GM23338 (cell line): ENCODE data around the gene FASLG. TPM values are rescaled to one million over a fixed set of nuclear protein-coding genes. Genes with fewer than 3 reads are reported as not detected.

ENCODE experiments used
- ATAC-seq: fragments of 200-7000 bp; cut with Tn5 transposase; 3 replicates; pipeline ENCODE4 v1.9.1; 2020
- DNase-seq: peaks from one replicate; pipeline ENCODE4 v3.0.0-alpha.2; 2015; ENCODE audit warnings: low spot score
- H2AFZ ChIP-seq: fragments of 200-600 bp; sonication (generic); 2 replicates; pipeline ENCODE4 v1.8.0; 2016; ENCODE audit warnings: antibody characterized with exemption, mild to moderate bottlenecking, moderate library complexity
- H3F3A ChIP-seq: fragments of 200-600 bp; sonication (generic); replicated peaks from 2 replicates; pipeline ENCODE4 v1.8.0; 2017; ENCODE audit warnings: antibody characterized with exemption, mixed run types, low read depth
- H3K27ac ChIP-seq: fragments of 200-600 bp; sonication (generic); 2 replicates; pipeline ENCODE4 v1.6.1; 2016; ENCODE audit warnings: low read depth
- H3K27me3 ChIP-seq: fragments of 200-600 bp; sonication (generic); 2 replicates; pipeline ENCODE4 v1.8.0; 2016; ENCODE audit warnings: mild to moderate bottlenecking, mixed run types, moderate library complexity; ENCODE audit not compliant: insufficient read depth
- H3K36me3 ChIP-seq: fragments of 200-600 bp; sonication (generic); 2 replicates; pipeline ENCODE4 v1.8.0; 2016; ENCODE audit warnings: mild to moderate bottlenecking; ENCODE audit not compliant: insufficient read depth
- H3K4me1 ChIP-seq: fragments of 200-600 bp; sonication (generic); 2 replicates; pipeline ENCODE4 v1.8.0; 2016; ENCODE audit warnings: mild to moderate bottlenecking, moderate library complexity; ENCODE audit not compliant: insufficient read depth
- H3K4me2 ChIP-seq: fragments of 200-600 bp; sonication (generic); 2 replicates; pipeline ENCODE4 v1.7.1; 2017; ENCODE audit warnings: mixed run types
- H3K4me3 ChIP-seq: fragments of 200-600 bp; sonication (generic); 2 replicates; pipeline ENCODE4 v1.6.1; 2016; ENCODE audit warnings: mixed run types
- H3K79me2 ChIP-seq: fragments of 200-600 bp; sonication (generic); replicated peaks from 2 replicates; pipeline ENCODE4 v1.8.0; 2017; ENCODE audit warnings: mild to moderate bottlenecking; ENCODE audit not compliant: insufficient read depth
- H3K9me2 ChIP-seq: fragments of 200-600 bp; sonication (generic); 2 replicates; pipeline ENCODE4 v1.8.0; 2017; ENCODE audit not compliant: insufficient read depth
- H4K20me1 ChIP-seq: fragments of 200-600 bp; sonication (generic); replicated peaks from 2 replicates; pipeline ENCODE4 v1.8.0; 2017; ENCODE audit warnings: mild to moderate bottlenecking; ENCODE audit not compliant: insufficient read depth
- H3K27ac Mint-ChIP-seq: 2 replicates; pipeline ENCODE4 v1.8.0; 2020; ENCODE audit warnings: inconsistent platforms, mild to moderate bottlenecking, moderate library complexity, mixed read lengths
- H3K27me3 Mint-ChIP-seq: 3 replicates; pipeline ENCODE4 v1.8.0; 2022; ENCODE audit warnings: low read depth, mild to moderate bottlenecking, moderate library complexity, mixed read lengths, inconsistent platforms; ENCODE audit not compliant: insufficient read depth, poor library complexity
- H3K36me3 Mint-ChIP-seq: 3 replicates; pipeline ENCODE4 v1.8.0; 2021; ENCODE audit warnings: low read depth, mild to moderate bottlenecking, inconsistent platforms, moderate library complexity, mixed read lengths
- H3K4me1 Mint-ChIP-seq: 3 replicates; pipeline ENCODE4 v1.8.0; 2020; ENCODE audit warnings: mild to moderate bottlenecking, inconsistent platforms, mixed read lengths
- H3K4me3 Mint-ChIP-seq: 3 replicates; pipeline ENCODE4 v1.8.0; 2021; ENCODE audit warnings: moderate library complexity, mild to moderate bottlenecking, inconsistent platforms, mixed read lengths
- H3K9me3 Mint-ChIP-seq: 3 replicates; pipeline ENCODE4 v1.8.0; 2020; ENCODE audit warnings: moderate library complexity, mild to moderate bottlenecking, inconsistent platforms, mixed read lengths
- CTCF ChIP-seq, 2 experiments: fragments of 200-600 bp in 1 of 2; sonication (generic) in 1 of 2; conservative IDR thresholded peaks; 2 replicates each; pipeline versions ENCODE4 v1.5.1 to v1.6.1; 2016 to 2017; ENCODE audit warnings: antibody characterized with exemption in 2 of 2, low read depth in 2 of 2, mild to moderate bottlenecking in 2 of 2, moderate library complexity in 1 of 2
- EZH2phosphoT487 ChIP-seq: fragments of 200-600 bp; sonication (generic); IDR thresholded peaks from one replicate; pipeline ENCODE4 v1.8.1; 2018; ENCODE audit warnings: antibody characterized with exemption; ENCODE audit not compliant: unreplicated experiment
- NANOG ChIP-seq: IDR thresholded peaks from 2 replicates; pipeline ENCODE4 v1.6.1; 2016; ENCODE audit warnings: antibody characterized with exemption, borderline replicate concordance
- ZNF114 ChIP-seq: fragments of 250-450 bp; sonication (Bioruptor Pico); IDR thresholded peaks from 2 replicates; pipeline ENCODE4 v1.5.0; 2020; ENCODE audit warnings: mild to moderate bottlenecking, moderate library complexity
- ZNF462 ChIP-seq: fragments of 250-450 bp; sonication (Bioruptor Pico); IDR thresholded peaks from 2 replicates; pipeline ENCODE4 v1.5.0; 2020; ENCODE audit warnings: mild to moderate bottlenecking, moderate library complexity
- polyA plus RNA-seq: library from polyadenylated mRNA; unstranded; fragments of >200 nt; fragmentation: Nextera tagmentation; extraction: Ambion mirVana; gene quantifications from 2 replicates; pipeline ENCODE4 v1.2.1, GENCODE V29; 2016
- total RNA-seq: library from RNA; depleted of rRNA; stranded (reverse); fragments of >200 nt; shearing (Covaris generic); gene quantifications from 2 replicates; pipeline ENCODE4 v1.2.3, GENCODE V29; 2014

Gene FASLG
- total and polyA plus RNA-seq, 2 experiments from 2014 or later = not detected

- DNase-seq = no peak
- no peaks in the 10 kb centered on the region for H3F3A ChIP-seq
- H3K79me2 ChIP-seq = no peaks in the 10 kb centered on the region
- Mint-ChIP-seq H3K27ac (no peak overlapping the region), H3K9me3 (no peaks in the 10 kb centered on the region), H3K4me3 (no peak overlapping the region), H3K4me1 (no peaks in the 10 kb centered on the region; the same call in 2 of the 3 replicates), H3K27me3 (peaks cover 3% of the 10 kb centered on the region), H3K36me3 (no peaks in the 10 kb centered on the region)
- H3K27me3 ChIP-seq = no peaks in the 10 kb centered on the region
- peaks cover 13% of the 10 kb centered on the region for H3K9me2 ChIP-seq
- no peaks in the 10 kb centered on the region for H3K4me1 ChIP-seq
- H3K4me2 ChIP-seq = no peak overlapping the region
- ATAC-seq = no peak
- H4K20me1 ChIP-seq = no peaks in the 10 kb centered on the region
- no peak overlapping the region for H3K27ac ChIP-seq
- no peaks in the 10 kb centered on the region for H3K36me3 ChIP-seq
- TF ChIP-seq EZH2phosphoT487 = no peak
- no peak for TF ChIP-seq ZNF114
- no peak for TF ChIP-seq ZNF462 (CRISPR knock-in tag)
- no peak for TF ChIP-seq NANOG
- H3K4me3 ChIP-seq = no peak overlapping the region
- no peak overlapping the region for H2AFZ ChIP-seq
Observed at GRCh38 chr1:172661107-172661506, 2.2 kb downstream of the FASLG start.

- Histone ChIP-seq H3K27me3 (no peaks in the 10 kb centered on the region), H3K79me2 (no peaks in the 10 kb centered on the region), H3K27ac (no peak overlapping the region), H3F3A (no peaks in the 10 kb centered on the region), H3K4me3 (no peak overlapping the region), H4K20me1 (no peaks in the 10 kb centered on the region), H3K9me2 (peaks cover 13% of the 10 kb centered on the region), H3K4me2 (no peak overlapping the region), H3K36me3 (no peaks in the 10 kb centered on the region), H3K4me1 (no peaks in the 10 kb centered on the region), H2AFZ (peak overlapping the region; percentile 87; the same call in 1 of the 2 replicates)
- Mint-ChIP-seq H3K4me3 (no peak overlapping the region), H3K27me3 (no peaks in the 10 kb centered on the region), H3K27ac (no peak overlapping the region), H3K9me3 (no peaks in the 10 kb centered on the region), H3K36me3 (no peaks in the 10 kb centered on the region), H3K4me1 (no peaks in the 10 kb centered on the region; the same call in 2 of the 3 replicates)
- ATAC-seq = no peak
- DNase-seq = no peak
- TF ChIP-seq CTCF (conservative IDR thresholded peaks at IDR 0.05; ENCODE audit: low read depth in 2 of 2) = no peak
Observed at GRCh38 chr1:172662464-172663109, 3.7 kb downstream of the FASLG start.
